Activated CD8-positive, alpha-beta T cell treated with anti-CD3 and anti-CD28 coated beads for 36 hours (primary cell): ENCODE results near the gene R3HDM2. TPM values are rescaled to one million over a fixed set of nuclear protein-coding genes. Genes with fewer than 3 reads are reported as not detected.

ENCODE experiments used
- ATAC-seq: fragments of 200-7000 bp; cut with Tn5 transposase; one replicate; pipeline ENCODE4 v1.10.0; 2021; ENCODE audit warnings: mild to moderate bottlenecking, moderate library complexity
- CTCF ChIA-PET: fragments of 350-600 bp; sonication (Branson Sonifier 250); formaldehyde crosslinking; loops from one replicate; lab custom pipeline; 2021; ENCODE audit warnings: antibody characterized with exemption; lab: Charles Lee
- POLR2A ChIA-PET: fragments of 350-600 bp; sonication (Branson Sonifier 250); formaldehyde crosslinking; loops from one replicate; lab custom pipeline; 2021; ENCODE audit warnings: antibody characterized with exemption; lab: Charles Lee
- DNase-seq: peaks from one replicate; pipeline ENCODE4 v3.0.0-alpha.2; 2020
- H3K27ac Mint-ChIP-seq: one replicate; pipeline ENCODE4 v1.8.0; 2021; ENCODE audit warnings: mild to moderate bottlenecking, mixed read lengths
- H3K27me3 Mint-ChIP-seq: one replicate; pipeline ENCODE4 v1.8.0; 2021; ENCODE audit warnings: mixed read lengths
- H3K36me3 Mint-ChIP-seq: one replicate; pipeline ENCODE4 v1.8.0; 2021; ENCODE audit warnings: low read depth, mixed read lengths
- H3K4me1 Mint-ChIP-seq: one replicate; pipeline ENCODE4 v1.8.0; 2021; ENCODE audit warnings: low read depth, mixed read lengths
- H3K4me3 Mint-ChIP-seq: one replicate; pipeline ENCODE4 v1.8.0; 2021; ENCODE audit warnings: mild to moderate bottlenecking, moderate library complexity, mixed read lengths
- H3K9me3 Mint-ChIP-seq: one replicate; pipeline ENCODE4 v1.8.0; 2021; ENCODE audit warnings: mixed read lengths
- intact Hi-C: fragments of 100-400 bp; cut with micrococcal nuclease; formaldehyde crosslinking; loops from one replicate; pipeline ENCODE4 v1.10.0; 2022
- total RNA-seq, 2 experiments: library from RNA; stranded (reverse); gene quantifications; one replicate each; pipeline ENCODE4 v1.2.3, GENCODE V29; 2021
- TF ChIP-seq, protein P1 (sequence below): fragments of 200-600 bp; IDR thresholded peaks from one replicate; pipeline ENCODE4 v1.8.0; 2022; ENCODE audit warnings: antibody characterized with exemption, mild to moderate bottlenecking

Gene R3HDM2
- total RNA-seq, 2 experiments from 2014 or later = 33.2 to 44.0 TPM

DNA sequence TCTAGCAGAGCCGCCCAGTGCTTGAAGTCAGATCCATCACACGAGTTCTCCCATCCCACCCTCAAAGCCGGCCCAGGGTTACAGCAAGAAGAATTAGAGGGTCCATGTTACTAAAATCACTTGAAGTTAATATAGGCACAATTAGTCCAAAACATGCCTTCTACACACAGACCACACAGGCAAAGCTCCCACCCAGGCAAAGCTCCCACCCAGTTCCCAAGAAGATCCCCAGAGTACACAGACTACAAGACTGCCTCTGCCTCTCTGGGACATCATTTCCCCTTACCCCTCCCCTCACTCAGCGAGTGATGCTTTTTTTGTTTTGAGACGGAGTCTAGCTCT lies 32.0 kb upstream of the R3HDM2 start:
- Mint-ChIP-seq H3K4me3 (peak overlapping the region; percentile 83), H3K27me3 (peaks cover 4% of the 10 kb centered on the region), H3K4me1 (peaks cover 40% of the 10 kb centered on the region), H3K27ac (peak overlapping the region; percentile 88), H3K36me3 (peaks cover 9% of the 10 kb centered on the region), H3K9me3 (no peaks in the 10 kb centered on the region)
- DNase-seq = no peak
- POLR2A ChIA-PET = interaction anchor here (1.3 to 5.8 kb wide), 6 partner anchors 9 to 238 kb away, joined by 3 to 50 read pairs (median 8); partner anchors contain the start of genes ARHGAP9 and DDIT3
- no peak for ATAC-seq
- CTCF ChIA-PET = interaction anchor here (0.8 to 6.8 kb wide), 14 partner anchors 9 to 228 kb away, joined by 3 to 152 read pairs (median 5); partner anchors contain the start of genes ARHGAP9 and MARS1
- intact Hi-C loops = no loop called here
- TF ChIP-seq, protein P1, sequence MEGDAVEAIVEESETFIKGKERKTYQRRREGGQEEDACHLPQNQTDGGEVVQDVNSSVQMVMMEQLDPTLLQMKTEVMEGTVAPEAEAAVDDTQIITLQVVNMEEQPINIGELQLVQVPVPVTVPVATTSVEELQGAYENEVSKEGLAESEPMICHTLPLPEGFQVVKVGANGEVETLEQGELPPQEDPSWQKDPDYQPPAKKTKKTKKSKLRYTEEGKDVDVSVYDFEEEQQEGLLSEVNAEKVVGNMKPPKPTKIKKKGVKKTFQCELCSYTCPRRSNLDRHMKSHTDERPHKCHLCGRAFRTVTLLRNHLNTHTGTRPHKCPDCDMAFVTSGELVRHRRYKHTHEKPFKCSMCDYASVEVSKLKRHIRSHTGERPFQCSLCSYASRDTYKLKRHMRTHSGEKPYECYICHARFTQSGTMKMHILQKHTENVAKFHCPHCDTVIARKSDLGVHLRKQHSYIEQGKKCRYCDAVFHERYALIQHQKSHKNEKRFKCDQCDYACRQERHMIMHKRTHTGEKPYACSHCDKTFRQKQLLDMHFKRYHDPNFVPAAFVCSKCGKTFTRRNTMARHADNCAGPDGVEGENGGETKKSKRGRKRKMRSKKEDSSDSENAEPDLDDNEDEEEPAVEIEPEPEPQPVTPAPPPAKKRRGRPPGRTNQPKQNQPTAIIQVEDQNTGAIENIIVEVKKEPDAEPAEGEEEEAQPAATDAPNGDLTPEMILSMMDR = no peak

DNA sequence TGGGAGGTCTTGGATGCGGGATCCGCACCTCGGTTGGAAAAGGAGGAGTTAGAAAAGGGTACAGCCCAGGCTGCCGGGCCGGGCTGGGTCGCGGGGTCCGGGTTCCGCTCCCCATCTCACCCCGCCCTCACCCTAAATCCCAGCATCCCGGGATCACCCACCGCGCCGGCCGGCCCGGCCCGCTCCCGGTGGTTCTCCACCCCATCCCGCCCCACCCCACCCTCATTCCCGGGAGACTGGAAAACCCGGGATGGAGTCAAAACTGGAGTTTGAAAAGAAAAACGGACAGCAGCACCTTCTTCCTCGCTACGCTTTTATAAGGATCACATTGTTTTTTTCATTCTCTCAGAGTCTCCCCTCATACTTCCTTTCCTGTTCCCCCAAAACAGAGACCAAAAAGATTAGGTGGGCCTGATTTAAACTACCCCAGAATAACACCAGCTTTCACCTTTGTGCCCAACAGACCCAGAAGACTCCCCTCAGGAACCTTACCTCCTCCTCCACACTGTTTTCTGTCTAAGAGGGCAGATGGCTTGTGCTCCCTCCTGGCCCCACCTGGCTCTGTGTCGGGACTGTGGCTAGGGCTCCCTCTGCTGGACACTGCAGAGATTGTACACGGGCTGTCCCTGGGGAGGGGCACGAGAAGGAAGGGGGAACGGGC lies 31.5 kb upstream of the R3HDM2 start:
- TF ChIP-seq, protein P1 = peak; percentile 89
- ChIA-PET POLR2A (interaction anchor here (0.6 to 5.8 kb wide), 9 partner anchors 9 to 238 kb away, joined by 3 to 50 read pairs (median 4); partner anchors contain the start of genes ARHGAP9 and DDIT3), CTCF (interaction anchor here (0.6 to 6.8 kb wide), 13 partner anchors 9 to 218 kb away, joined by 3 to 152 read pairs (median 5); partner anchors contain the start of genes ARHGAP9, DDIT3 and MARS1)
- Mint-ChIP-seq H3K27ac (peak overlapping the region; percentile 88), H3K4me3 (peak overlapping the region; percentile 83), H3K9me3 (no peaks in the 10 kb centered on the region), H3K27me3 (peaks cover 4% of the 10 kb centered on the region), H3K36me3 (peaks cover 5% of the 10 kb centered on the region), H3K4me1 (peaks cover 40% of the 10 kb centered on the region)
- peak; percentile 78 for ATAC-seq
- DNase-seq = peak; percentile 94
- intact Hi-C loops = no loop called here

DNA sequence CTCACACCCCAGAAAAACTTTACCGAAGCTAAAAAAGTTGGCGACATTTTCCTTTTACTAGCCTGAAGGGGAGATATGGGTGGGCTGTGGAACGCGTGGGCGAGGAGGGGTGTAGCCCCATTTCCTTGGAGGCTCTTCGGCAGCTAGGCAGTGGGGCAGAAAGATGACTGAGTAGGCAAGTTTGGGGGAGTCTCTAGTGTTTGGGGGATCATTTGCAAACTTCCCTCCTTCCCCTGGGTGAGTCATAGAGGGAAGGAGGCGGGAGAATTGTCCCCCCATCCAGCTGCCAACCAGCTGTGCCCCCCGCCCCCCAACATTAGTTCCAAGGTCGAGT lies 31.0 kb upstream of the R3HDM2 start:
- POLR2A ChIA-PET = interaction anchor here (0.6 to 5.8 kb wide), 11 partner anchors 9 to 237 kb away, joined by 3 to 50 read pairs (median 8); partner anchors contain the start of genes ARHGAP9 and DDIT3
- H3K9me3 Mint-ChIP-seq = no peaks in the 10 kb centered on the region
- peak overlapping the region; percentile 16 for H3K27ac Mint-ChIP-seq
- CTCF ChIA-PET = interaction anchor here (0.6 to 6.8 kb wide), 14 partner anchors 9 to 220 kb away, joined by 3 to 152 read pairs (median 6); partner anchors contain the start of genes ARHGAP9, DDIT3 and MARS1
- H3K36me3 Mint-ChIP-seq = peaks cover under 1% of the 10 kb centered on the region
- intact Hi-C loops = no loop called here
- peaks cover 4% of the 10 kb centered on the region for H3K27me3 Mint-ChIP-seq
- peak overlapping the region; percentile 83 for H3K4me3 Mint-ChIP-seq
- peaks cover 42% of the 10 kb centered on the region for H3K4me1 Mint-ChIP-seq
- no peak for ATAC-seq
- TF ChIP-seq, protein P1 = no peak
- peak; percentile 57 for DNase-seq

DNA sequence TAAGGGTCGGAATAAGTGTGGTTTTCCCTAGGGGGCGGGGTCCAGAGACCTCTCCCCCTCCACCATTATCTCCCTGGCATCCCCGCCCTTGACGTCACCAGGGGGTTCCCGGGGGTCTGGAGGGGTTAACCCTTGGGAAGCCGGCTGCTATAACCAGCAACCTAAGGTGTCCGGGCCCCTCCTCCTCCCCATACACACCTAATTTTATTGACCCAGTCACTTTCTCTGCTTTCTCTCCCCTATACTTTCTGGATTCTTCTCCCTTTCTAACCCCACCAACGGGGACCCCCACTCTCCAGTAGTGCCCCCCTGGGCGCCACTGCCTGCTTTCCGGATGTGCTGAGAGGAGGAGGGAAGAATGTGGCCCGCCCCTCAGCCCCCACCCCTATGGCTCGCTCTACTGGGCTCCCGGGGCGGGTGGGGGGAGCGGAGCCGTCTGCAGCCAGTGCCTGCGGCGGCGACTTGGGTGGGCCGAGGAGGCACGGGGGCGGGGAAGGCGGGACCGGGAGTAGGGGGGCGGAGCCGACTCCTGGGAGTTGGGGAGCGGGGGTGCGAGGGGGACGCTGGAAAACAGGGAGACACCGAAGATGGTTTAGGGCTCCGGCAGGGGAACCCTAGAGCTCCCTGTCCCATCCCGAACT lies 30.6 kb upstream of the R3HDM2 start:
- POLR2A ChIA-PET = interaction anchor here (0.6 to 5.8 kb wide), 13 partner anchors 8 to 237 kb away, joined by 3 to 50 read pairs (median 3); partner anchors contain the start of genes ARHGAP9 and DDIT3
- Mint-ChIP-seq H3K27ac (no peak overlapping the region), H3K27me3 (peaks cover 4% of the 10 kb centered on the region), H3K36me3 (no peaks in the 10 kb centered on the region), H3K4me3 (peak overlapping the region; percentile 83), H3K4me1 (peaks cover 46% of the 10 kb centered on the region), H3K9me3 (no peaks in the 10 kb centered on the region)
- DNase-seq = peak; percentile 61
- no peak for ATAC-seq
- CTCF ChIA-PET = interaction anchor here (0.6 to 6.8 kb wide), 14 partner anchors 9 to 220 kb away, joined by 3 to 152 read pairs (median 6); partner anchors contain the start of genes ARHGAP9, DDIT3 and MARS1
- intact Hi-C loops = no loop called here
- TF ChIP-seq, protein P1 = no peak
